Measurements from ENCODE around the gene PITHD1.

DNA sequence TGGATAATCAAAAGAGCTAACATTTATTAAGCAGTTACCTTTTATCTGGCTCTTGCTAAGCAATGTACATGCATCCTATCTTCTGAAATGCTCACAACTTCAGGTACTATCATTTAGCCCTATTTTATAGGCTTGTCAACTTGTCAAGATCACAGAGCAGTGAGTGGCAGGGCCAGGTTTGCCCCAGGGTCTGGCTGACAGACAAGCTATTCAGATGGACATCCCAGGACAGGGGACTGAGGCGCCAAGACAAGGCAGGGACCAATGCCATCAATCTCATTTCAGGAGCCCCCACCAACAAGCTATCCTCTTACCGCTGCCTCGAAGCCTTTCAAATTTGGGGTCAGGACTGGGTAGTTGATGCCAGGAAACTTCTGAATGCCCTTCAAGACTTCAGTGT, 38.1 kb downstream of the PITHD1 start:
- TF ChIP-seq, protein P1, sequence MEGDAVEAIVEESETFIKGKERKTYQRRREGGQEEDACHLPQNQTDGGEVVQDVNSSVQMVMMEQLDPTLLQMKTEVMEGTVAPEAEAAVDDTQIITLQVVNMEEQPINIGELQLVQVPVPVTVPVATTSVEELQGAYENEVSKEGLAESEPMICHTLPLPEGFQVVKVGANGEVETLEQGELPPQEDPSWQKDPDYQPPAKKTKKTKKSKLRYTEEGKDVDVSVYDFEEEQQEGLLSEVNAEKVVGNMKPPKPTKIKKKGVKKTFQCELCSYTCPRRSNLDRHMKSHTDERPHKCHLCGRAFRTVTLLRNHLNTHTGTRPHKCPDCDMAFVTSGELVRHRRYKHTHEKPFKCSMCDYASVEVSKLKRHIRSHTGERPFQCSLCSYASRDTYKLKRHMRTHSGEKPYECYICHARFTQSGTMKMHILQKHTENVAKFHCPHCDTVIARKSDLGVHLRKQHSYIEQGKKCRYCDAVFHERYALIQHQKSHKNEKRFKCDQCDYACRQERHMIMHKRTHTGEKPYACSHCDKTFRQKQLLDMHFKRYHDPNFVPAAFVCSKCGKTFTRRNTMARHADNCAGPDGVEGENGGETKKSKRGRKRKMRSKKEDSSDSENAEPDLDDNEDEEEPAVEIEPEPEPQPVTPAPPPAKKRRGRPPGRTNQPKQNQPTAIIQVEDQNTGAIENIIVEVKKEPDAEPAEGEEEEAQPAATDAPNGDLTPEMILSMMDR (IDR thresholded peaks at IDR 0.05), result no peak
- TF ChIP-seq POLR2A (IDR thresholded peaks at IDR 0.05), result no peak
